Epithelial cell of proximal tubule (primary cell): ENCODE results near the gene BTBD9. TPM values are rescaled to one million over a fixed set of nuclear protein-coding genes. Genes with fewer than 3 reads are reported as not detected.

Source experiments
- DNase-seq: peaks from one replicate; pipeline ENCODE4 v3.0.0-alpha.2; 2011; ENCODE audit warnings: low read depth
- H3K4me3 ChIP-seq: 2 replicates; pipeline ENCODE4 v1.5.1; 2011; ENCODE audit warnings: low read depth, mild to moderate bottlenecking, low read length
- total RNA-seq: library from RNA; depleted of rRNA; stranded (reverse); fragments of >200 nt; gene quantifications from 2 replicates; pipeline ENCODE4 v1.2.3, GENCODE V29; 2015
- TF ChIP-seq, protein P1 (sequence below): conservative IDR thresholded peaks from 2 replicates; pipeline ENCODE4 v1.5.1; 2012; ENCODE audit warnings: low read depth, mild to moderate bottlenecking, low read length

The BTBD9 gene
- total RNA-seq, 1 donor from 2014 or later = 2.9 TPM

GRCh38 chr6:38305995-38306681 is 333.6 kb downstream of the BTBD9 start:
- H3K4me3 ChIP-seq = no peak overlapping the region
- TF ChIP-seq, protein P1, sequence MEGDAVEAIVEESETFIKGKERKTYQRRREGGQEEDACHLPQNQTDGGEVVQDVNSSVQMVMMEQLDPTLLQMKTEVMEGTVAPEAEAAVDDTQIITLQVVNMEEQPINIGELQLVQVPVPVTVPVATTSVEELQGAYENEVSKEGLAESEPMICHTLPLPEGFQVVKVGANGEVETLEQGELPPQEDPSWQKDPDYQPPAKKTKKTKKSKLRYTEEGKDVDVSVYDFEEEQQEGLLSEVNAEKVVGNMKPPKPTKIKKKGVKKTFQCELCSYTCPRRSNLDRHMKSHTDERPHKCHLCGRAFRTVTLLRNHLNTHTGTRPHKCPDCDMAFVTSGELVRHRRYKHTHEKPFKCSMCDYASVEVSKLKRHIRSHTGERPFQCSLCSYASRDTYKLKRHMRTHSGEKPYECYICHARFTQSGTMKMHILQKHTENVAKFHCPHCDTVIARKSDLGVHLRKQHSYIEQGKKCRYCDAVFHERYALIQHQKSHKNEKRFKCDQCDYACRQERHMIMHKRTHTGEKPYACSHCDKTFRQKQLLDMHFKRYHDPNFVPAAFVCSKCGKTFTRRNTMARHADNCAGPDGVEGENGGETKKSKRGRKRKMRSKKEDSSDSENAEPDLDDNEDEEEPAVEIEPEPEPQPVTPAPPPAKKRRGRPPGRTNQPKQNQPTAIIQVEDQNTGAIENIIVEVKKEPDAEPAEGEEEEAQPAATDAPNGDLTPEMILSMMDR = no peak
- DNase-seq = no peak

DNA sequence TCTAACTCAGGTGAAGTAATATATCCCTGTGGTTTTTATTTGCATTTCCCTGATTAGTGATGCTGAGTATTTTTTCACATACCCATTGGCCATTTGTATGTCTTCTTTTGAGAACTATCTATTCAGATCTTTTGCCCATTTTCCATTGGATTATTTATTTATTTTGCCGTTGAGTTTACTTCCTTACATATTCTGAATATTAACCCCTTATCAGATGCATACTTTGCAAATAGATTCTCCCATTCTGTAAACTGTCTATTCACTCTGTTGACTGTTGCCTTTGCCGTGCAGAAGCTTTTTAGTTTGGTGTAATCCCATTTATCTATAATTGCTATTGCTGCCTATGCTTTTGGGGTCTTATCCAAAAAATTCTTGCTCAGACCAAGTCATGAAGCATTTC is 336.9 kb downstream of the BTBD9 start:
- no peak overlapping the region for H3K4me3 ChIP-seq
- TF ChIP-seq, protein P1 = no peak
- DNase-seq = no peak

GRCh38 chr6:38302081-38302480 is 337.6 kb downstream of the BTBD9 start:
- DNase-seq = no peak
- TF ChIP-seq, protein P1 = no peak
- no peak overlapping the region for H3K4me3 ChIP-seq

GRCh38 chr6:38290133-38290799 is 349.5 kb downstream of the BTBD9 start:
- no peak overlapping the region for H3K4me3 ChIP-seq
- no peak for DNase-seq
- TF ChIP-seq, protein P1 = no peak

- no peak overlapping the region for H3K4me3 ChIP-seq
- DNase-seq = no peak
- TF ChIP-seq, protein P1 = no peak
Measured at GRCh38 chr6:38287487-38287886, 352.2 kb downstream of the BTBD9 start.

DNA sequence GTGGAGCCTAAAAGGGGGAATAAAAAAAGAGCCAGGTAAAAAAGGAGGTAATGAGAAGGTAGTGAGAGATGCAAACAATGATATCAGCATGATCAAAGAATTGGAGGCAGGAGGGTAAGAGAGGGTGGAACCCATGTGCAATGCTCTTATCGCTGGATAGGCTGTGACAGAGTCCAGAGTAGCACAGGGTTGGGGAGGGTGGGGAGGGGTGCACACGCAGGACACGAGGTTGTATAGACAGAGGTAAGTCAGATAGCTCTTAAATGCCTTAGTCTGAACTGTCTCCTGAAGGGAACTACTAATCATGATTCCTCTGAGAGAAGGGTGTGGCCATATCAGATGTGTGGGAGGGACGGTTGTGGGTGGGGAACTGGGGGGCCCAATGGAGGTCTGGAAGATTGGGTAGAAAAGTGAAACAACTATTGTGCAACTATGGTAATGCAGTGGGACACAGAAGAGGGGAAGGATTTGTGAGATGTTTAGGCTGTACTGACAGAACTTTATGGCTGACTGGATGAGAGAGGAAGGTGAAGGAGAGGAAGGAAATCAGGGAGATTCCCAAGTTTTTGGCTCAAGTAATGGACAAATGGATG is 354.8 kb downstream of the BTBD9 start:
- no peak overlapping the region for H3K4me3 ChIP-seq
- TF ChIP-seq, protein P1 = no peak
- no peak for DNase-seq
